Stimulated activated CD4-positive, alpha-beta T cell treated with anti-CD3 and anti-CD28 coated beads, Interleukin-15, amount 100 ng/mL, for 24 hours (primary cell): Measurements from ENCODE around the gene NDUFS6.

Experiments used
- DNase-seq: peaks from one replicate; pipeline ENCODE4 v3.0.0-alpha.2; 2020

The NDUFS6 gene

GRCh38 chr5:1765880-1766235 is 35.3 kb upstream of the NDUFS6 start:
- no peak for DNase-seq

GRCh38 chr5:1767524-1768282 is 33.5 kb upstream of the NDUFS6 start:
- DNase-seq: no peak

- DNase-seq: no peak
Measured at GRCh38 chr5:1768283-1769000, 32.8 kb upstream of the NDUFS6 start.

- DNase-seq: no peak
Measured at GRCh38 chr5:1769017-1769640, 32.1 kb upstream of the NDUFS6 start.

GRCh38 chr5:1769752-1770442 is 31.3 kb upstream of the NDUFS6 start:
- DNase-seq: no peak

GRCh38 chr5:1770443-1770802 is 30.8 kb upstream of the NDUFS6 start:
- no peak for DNase-seq

GRCh38 chr5:1771149-1772065 is 29.8 kb upstream of the NDUFS6 start:
- DNase-seq: no peak

- no peak for DNase-seq
Measured at GRCh38 chr5:1772634-1773033, 28.6 kb upstream of the NDUFS6 start.

GRCh38 chr5:1776831-1777230 is 24.4 kb upstream of the NDUFS6 start:
- DNase-seq: no peak

- DNase-seq: no peak
Measured at GRCh38 chr5:1777281-1778137, 23.7 kb upstream of the NDUFS6 start.

- DNase-seq: no peak
Measured at GRCh38 chr5:1778138-1779020, 22.8 kb upstream of the NDUFS6 start.

- no peak for DNase-seq
Measured at GRCh38 chr5:1779021-1779680, 22.1 kb upstream of the NDUFS6 start.

GRCh38 chr5:1779782-1780613 is 21.2 kb upstream of the NDUFS6 start:
- no peak for DNase-seq

- DNase-seq: no peak
Measured at GRCh38 chr5:1780614-1780930, 20.6 kb upstream of the NDUFS6 start.

- DNase-seq: no peak
Measured at GRCh38 chr5:1781107-1781506, 20.1 kb upstream of the NDUFS6 start.

- no peak for DNase-seq
Measured at GRCh38 chr5:1781726-1782384, 19.4 kb upstream of the NDUFS6 start.

GRCh38 chr5:1782385-1783215 is 18.6 kb upstream of the NDUFS6 start:
- no peak for DNase-seq

- DNase-seq: no peak
Measured at GRCh38 chr5:1783216-1783554, 18.0 kb upstream of the NDUFS6 start.
